CD4-positive, CD25-positive, alpha-beta regulatory T cell (primary cell): Measurements from ENCODE around the gene R3HDM1. TPM values are rescaled to one million over a fixed set of nuclear protein-coding genes. Genes with fewer than 3 reads are reported as not detected.
A peak's percentile ranks its signal among the peaks of the same experiment; 100 is the strongest.
"Not testable (repeated sequence)": the region's sequence is repeated elsewhere in the genome, so short reads cannot be mapped to it uniquely, and the experiment has no call there.

Source experiments
- ATAC-seq, 2 donors: fragments of 150-1000 bp; cut with Tn5 transposase; one replicate each; pipeline ENCODE4 v1.10.0; 2021; ENCODE audit warnings: low read depth in 2 of 2, moderate number of reproducible peaks in 2 of 2, moderate library complexity in 1 of 2
- DNase-seq, 3 donors: peaks; one replicate each; pipeline versions ENCODE4 v3.0.0 to v3.0.0-alpha.2; 2012 to 2022; ENCODE audit warnings: mixed read lengths in 1 of 3
- H3K27ac ChIP-seq: one replicate; pipeline ENCODE4 v1.7.0; 2013; ENCODE audit warnings: mild to moderate bottlenecking, low read length; ENCODE audit not compliant: insufficient read depth, poor library complexity, severe bottlenecking
- H3K27me3 ChIP-seq: one replicate; pipeline ENCODE4 v1.7.0; 2013; ENCODE audit warnings: low read length; ENCODE audit not compliant: control insufficient read depth, insufficient read depth
- H3K36me3 ChIP-seq: one replicate; pipeline ENCODE4 v1.7.0; 2013; ENCODE audit warnings: mild to moderate bottlenecking, low read length, moderate library complexity; ENCODE audit not compliant: control insufficient read depth, insufficient read depth
- H3K4me1 ChIP-seq: 2 replicates; pipeline ENCODE4 v1.7.0; 2013; ENCODE audit warnings: mild to moderate bottlenecking, low read length; ENCODE audit not compliant: insufficient read depth, control insufficient read depth, poor library complexity, severe bottlenecking
- H3K4me3 ChIP-seq: one replicate; pipeline ENCODE4 v1.7.0; 2013; ENCODE audit warnings: low read depth, mild to moderate bottlenecking, low read length, moderate library complexity
- H3K9me3 ChIP-seq, 2 experiments: 1 replicate in 1 of 2; 2 replicates in 1 of 2; pipeline ENCODE4 v1.7.0; 2013; ENCODE audit warnings: low read length in 2 of 2, mild to moderate bottlenecking in 1 of 2, moderate library complexity in 1 of 2; ENCODE audit not compliant: control insufficient read depth in 2 of 2
- H3K27ac Mint-ChIP-seq, 3 donors: one replicate each; pipeline ENCODE4 v1.8.0; 2020 to 2022; ENCODE audit warnings: mild to moderate bottlenecking in 3 of 3, mixed read lengths in 3 of 3, moderate library complexity in 2 of 3
- H3K27me3 Mint-ChIP-seq: one replicate; pipeline ENCODE4 v1.8.0; 2022; ENCODE audit warnings: mild to moderate bottlenecking, mixed read lengths
- H3K36me3 Mint-ChIP-seq: one replicate; pipeline ENCODE4 v1.8.0; 2020; ENCODE audit warnings: mixed read lengths
- H3K4me1 Mint-ChIP-seq, 4 donors: one replicate each; pipeline ENCODE4 v1.8.0; 2020 to 2022; ENCODE audit warnings: mixed read lengths in 4 of 4, mild to moderate bottlenecking in 1 of 4
- H3K4me3 Mint-ChIP-seq, 4 donors: one replicate each; pipeline ENCODE4 v1.8.0; 2020 to 2022; ENCODE audit warnings: mild to moderate bottlenecking in 4 of 4, mixed read lengths in 4 of 4, moderate library complexity in 3 of 4
- H3K9me3 Mint-ChIP-seq, 7 donors: one replicate each; pipeline ENCODE4 v1.8.0; 2020 to 2022; ENCODE audit warnings: mixed read lengths in 7 of 7, mild to moderate bottlenecking in 3 of 7, moderate library complexity in 2 of 7
- polyA plus RNA-seq, 4 donors: library from polyadenylated mRNA; unstranded; fragments of 300-500 nt; fragmentation: Illumina TruSeq; gene quantifications; one replicate each; pipeline ENCODE4 v1.2.3, GENCODE V29; 2021
- total RNA-seq: library from RNA; stranded (reverse); gene quantifications from one replicate; pipeline ENCODE4 v1.2.3, GENCODE V29; 2022

The R3HDM1 gene
- total and polyA plus RNA-seq, 5 donors from 2014 or later = 8.3 to 43.9 (median 16.3) TPM

GRCh38 chr2:135715086-135715485 is 183.8 kb downstream of the R3HDM1 start:
- ATAC-seq, H3K4me3 ChIP-seq, H3K4me1 Mint-ChIP-seq, H3K27me3 Mint-ChIP-seq, DNase-seq, H3K4me1 ChIP-seq, H3K27ac Mint-ChIP-seq, H3K9me3 Mint-ChIP-seq, H3K9me3 ChIP-seq, H3K27me3 ChIP-seq, H3K27ac ChIP-seq, H3K4me3 Mint-ChIP-seq: not testable (repeated sequence)
- H3K36me3 Mint-ChIP-seq = peaks cover 22% of the 10 kb centered on the region
- H3K36me3 ChIP-seq = peaks cover 14% of the 10 kb centered on the region

DNA sequence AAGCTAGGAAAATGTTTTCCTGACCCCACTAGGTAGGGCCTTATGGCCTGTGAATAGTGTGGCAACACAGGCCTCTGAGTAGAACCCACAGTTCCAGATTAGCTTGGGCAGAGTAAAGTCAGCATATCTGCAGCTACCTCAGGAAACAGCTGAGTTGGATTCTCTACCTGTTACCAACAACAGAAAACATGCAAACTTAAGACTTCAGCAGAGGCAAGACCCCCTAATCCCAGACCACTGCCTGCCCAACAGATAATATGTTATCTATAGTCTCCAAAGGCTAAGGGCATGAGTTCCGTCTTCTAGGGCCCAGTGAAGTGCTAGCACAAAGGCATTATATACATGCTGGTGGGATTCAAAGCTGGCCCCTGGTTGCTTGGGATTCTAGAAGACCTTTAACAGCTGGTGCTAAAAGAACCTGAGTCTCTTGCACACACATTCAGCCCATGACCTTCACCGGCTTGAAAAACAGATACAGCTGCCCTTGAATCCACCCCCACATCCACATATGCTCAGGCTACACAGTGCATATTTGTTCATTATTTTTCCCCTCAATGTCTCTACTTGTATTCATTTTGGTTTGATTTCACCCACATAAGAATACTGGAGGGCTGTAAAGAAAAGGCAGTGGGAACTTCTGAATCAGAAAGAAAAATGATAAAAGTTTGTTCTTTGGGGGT is 196.9 kb downstream of the R3HDM1 start:
- Histone ChIP-seq H3K36me3 (peaks cover 14% of the 10 kb centered on the region), H3K4me3 (no peak overlapping the region), H3K9me3 (no peaks in the 10 kb centered on the region), H3K4me1 (no peaks in the 10 kb centered on the region), H3K27me3 (no peaks in the 10 kb centered on the region), H3K27ac (no peak overlapping the region)
- Mint-ChIP-seq H3K4me3 (no peak overlapping the region), H3K36me3 (peaks cover 20% of the 10 kb centered on the region), H3K27ac (no peak overlapping the region), H3K9me3 (peaks cover 0 to 2% (median 0%) of the 10 kb centered on the region in 7 donors), H3K27me3 (no peaks in the 10 kb centered on the region), H3K4me1 (peaks cover 0 to under 1% (median 0%) of the 10 kb centered on the region in 4 donors)
- DNase-seq = no peak
- no peak for ATAC-seq

GRCh38 chr2:135732561-135732960 is 201.3 kb downstream of the R3HDM1 start:
- no peak overlapping the region for H3K27ac ChIP-seq
- no peaks in the 10 kb centered on the region for H3K9me3 ChIP-seq
- H3K4me1 ChIP-seq = no peaks in the 10 kb centered on the region
- no peak overlapping the region for H3K27ac Mint-ChIP-seq
- ATAC-seq = no peak
- no peak for DNase-seq
- peaks cover 0 to 2% (median 0%) of the 10 kb centered on the region in 7 donors for H3K9me3 Mint-ChIP-seq
- H3K27me3 ChIP-seq = no peaks in the 10 kb centered on the region
- no peaks in the 10 kb centered on the region for H3K36me3 Mint-ChIP-seq
- H3K4me1 Mint-ChIP-seq = peaks cover 0 to 3% (median 0%) of the 10 kb centered on the region in 4 donors
- no peak overlapping the region for H3K4me3 ChIP-seq
- H3K27me3 Mint-ChIP-seq = no peaks in the 10 kb centered on the region
- no peak overlapping the region for H3K4me3 Mint-ChIP-seq
- H3K36me3 ChIP-seq = no peaks in the 10 kb centered on the region

DNA sequence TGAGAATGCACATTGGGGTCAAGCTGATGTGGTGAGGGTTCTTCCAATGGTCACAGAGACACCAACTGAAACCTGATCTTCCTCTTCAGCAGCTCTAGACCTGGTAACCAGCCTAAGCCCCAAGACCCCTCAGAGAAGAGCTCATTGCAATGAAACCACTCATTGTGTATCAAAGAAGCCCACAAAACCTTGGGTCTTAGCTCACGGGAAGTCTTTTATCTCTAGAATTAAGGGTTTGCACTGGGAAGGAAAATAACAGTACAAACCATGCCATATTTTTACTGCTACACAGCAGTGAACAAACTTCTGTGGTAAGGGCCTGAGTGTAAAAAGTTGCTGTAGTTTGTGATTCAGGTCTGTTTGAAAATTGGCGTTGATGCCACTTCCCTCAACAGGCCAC is 201.8 kb downstream of the R3HDM1 start:
- Mint-ChIP-seq H3K4me1 (peaks cover 0 to 3% (median 0%) of the 10 kb centered on the region in 4 donors), H3K4me3 (no peak overlapping the region), H3K36me3 (no peaks in the 10 kb centered on the region), H3K27me3 (no peaks in the 10 kb centered on the region), H3K27ac (no peak overlapping the region), H3K9me3 (peaks cover 0 to 3% (median 0%) of the 10 kb centered on the region in 7 donors)
- no peaks in the 10 kb centered on the region for H3K9me3 ChIP-seq
- H3K36me3 ChIP-seq = no peaks in the 10 kb centered on the region
- H3K27ac ChIP-seq = no peak overlapping the region
- H3K4me1 ChIP-seq = no peaks in the 10 kb centered on the region
- no peaks in the 10 kb centered on the region for H3K27me3 ChIP-seq
- ATAC-seq = no peak
- no peak for DNase-seq
- no peak overlapping the region for H3K4me3 ChIP-seq

GRCh38 chr2:135736546-135736945 is 205.3 kb downstream of the R3HDM1 start:
- no peaks in the 10 kb centered on the region for H3K27me3 Mint-ChIP-seq
- no peaks in the 10 kb centered on the region for H3K36me3 ChIP-seq
- H3K9me3 Mint-ChIP-seq = peaks cover 0 to 4% (median 0%) of the 10 kb centered on the region in 7 donors
- no peak overlapping the region for H3K27ac Mint-ChIP-seq
- DNase-seq (no peak), ATAC-seq (no peak)
- no peaks in the 10 kb centered on the region for H3K27me3 ChIP-seq
- no peaks in the 10 kb centered on the region for H3K9me3 ChIP-seq
- no peaks in the 10 kb centered on the region for H3K36me3 Mint-ChIP-seq
- H3K4me3 Mint-ChIP-seq = no peak overlapping the region
- no peak overlapping the region for H3K27ac ChIP-seq
- H3K4me1 Mint-ChIP-seq = peaks cover 0 to 3% (median 2%) of the 10 kb centered on the region in 4 donors
- H3K4me3 ChIP-seq = no peak overlapping the region
- H3K4me1 ChIP-seq = no peaks in the 10 kb centered on the region

- peaks cover 0 to 4% (median 0%) of the 10 kb centered on the region in 7 donors for H3K9me3 Mint-ChIP-seq
- H3K36me3 ChIP-seq = no peaks in the 10 kb centered on the region
- no peak overlapping the region for H3K27ac Mint-ChIP-seq
- ATAC-seq (no peak), DNase-seq (no peak)
- H3K4me1 Mint-ChIP-seq = peaks cover 9 to 30% (median 21%) of the 10 kb centered on the region in 4 donors
- no peak overlapping the region for H3K4me3 ChIP-seq
- H3K27me3 Mint-ChIP-seq = no peaks in the 10 kb centered on the region
- no peak overlapping the region for H3K4me3 Mint-ChIP-seq
- no peaks in the 10 kb centered on the region for H3K27me3 ChIP-seq
- no peaks in the 10 kb centered on the region for H3K9me3 ChIP-seq
- peaks cover 2% of the 10 kb centered on the region for H3K36me3 Mint-ChIP-seq
- peaks cover 24% of the 10 kb centered on the region for H3K4me1 ChIP-seq
- H3K27ac ChIP-seq = no peak overlapping the region
Observed at GRCh38 chr2:135740206-135740605, 208.9 kb downstream of the R3HDM1 start.

DNA sequence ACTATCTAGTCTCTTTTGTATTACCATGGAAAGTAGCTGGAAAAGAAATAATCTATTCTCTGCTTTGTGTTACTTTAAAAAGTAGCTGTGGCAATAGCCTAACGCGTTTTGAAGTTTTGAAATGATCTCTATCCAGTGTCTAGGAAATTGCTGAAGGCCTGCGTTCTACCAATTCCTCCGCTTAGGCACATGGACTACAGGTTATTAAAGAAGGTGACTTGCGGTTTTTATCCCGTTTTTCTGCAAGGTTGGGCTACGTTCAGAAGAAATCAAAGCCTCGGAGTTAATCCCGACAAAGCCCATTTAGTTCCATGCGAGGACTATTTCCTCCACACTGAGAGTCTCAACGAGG is 209.7 kb downstream of the R3HDM1 start:
- Histone ChIP-seq H3K4me3 (peak overlapping the region; percentile 37), H3K36me3 (no peaks in the 10 kb centered on the region), H3K27ac (peak overlapping the region; percentile 97), H3K27me3 (no peaks in the 10 kb centered on the region), H3K4me1 (peaks cover 25% of the 10 kb centered on the region), H3K9me3 (no peaks in the 10 kb centered on the region)
- Mint-ChIP-seq H3K4me3 (peak overlapping the region; percentile 48 to 98 (median 96)), H3K27me3 (no peaks in the 10 kb centered on the region), H3K36me3 (peaks cover 4% of the 10 kb centered on the region), H3K4me1 (peaks cover 14 to 36% (median 27%) of the 10 kb centered on the region in 4 donors), H3K27ac (peak overlapping the region in 2 of 3 donors; percentile 92 to 99), H3K9me3 (peaks cover 0 to 4% (median 0%) of the 10 kb centered on the region in 7 donors)
- DNase-seq = no peak
- ATAC-seq = no peak
